HG02981 (cell line): ENCODE measurements around the gene FAM9C.
"Not testable (repeated sequence)": the region's sequence is repeated elsewhere in the genome, so short reads cannot be mapped to it uniquely, and the experiment has no call there.

ENCODE experiments used
- ATAC-seq: cut with Tn5 transposase; IDR thresholded peaks from one replicate; pipeline ENCODE4 v1.9.1; 2021; ENCODE audit warnings: mild to moderate bottlenecking, moderate library complexity; ENCODE audit not compliant: unreplicated experiment

FAM9C gene

GRCh38 chrX:13043938-13044337 is 482 bp downstream of the FAM9C start:
- ATAC-seq, result no peak

- no peak for ATAC-seq
These were observed 1.3 kb downstream of the FAM9C start for GRCh38 chrX:13043138-13043537.

- ATAC-seq, result no peak
These were observed 7.5 kb downstream of the FAM9C start for GRCh38 chrX:13036896-13037295.

GRCh38 chrX:13033193-13033592 is 11.2 kb downstream of the FAM9C start:
- no peak for ATAC-seq

- no peak for ATAC-seq
These were observed 14.3 kb downstream of the FAM9C start for GRCh38 chrX:13029887-13030771.

- ATAC-seq, result no peak
These were observed 14.9 kb downstream of the FAM9C start for GRCh38 chrX:13029637-13029886.

GRCh38 chrX:13028871-13029636 is 15.4 kb downstream of the FAM9C start:
- ATAC-seq, result no peak

- no peak for ATAC-seq
These were observed 17.4 kb downstream of the FAM9C start for GRCh38 chrX:13026877-13027652.

- ATAC-seq, result no peak
These were observed 19.4 kb downstream of the FAM9C start for GRCh38 chrX:13024986-13025385.

GRCh38 chrX:13023979-13024378 is 20.4 kb downstream of the FAM9C start:
- no peak for ATAC-seq

GRCh38 chrX:13023567-13023966 is 20.9 kb downstream of the FAM9C start:
- ATAC-seq, result no peak

GRCh38 chrX:13022926-13023325 is 21.5 kb downstream of the FAM9C start:
- no peak for ATAC-seq

GRCh38 chrX:13016731-13017130 is 27.7 kb downstream of the FAM9C start:
- ATAC-seq, result not testable (repeated sequence)

- ATAC-seq, result no peak
These were observed 28.7 kb downstream of the FAM9C start for GRCh38 chrX:13015536-13016236.

- peak; percentile 18 for ATAC-seq
These were observed 30.0 kb downstream of the FAM9C start for GRCh38 chrX:13014111-13015096.

GRCh38 chrX:13013363-13014110 is 30.9 kb downstream of the FAM9C start:
- ATAC-seq, result peak; percentile 85

- ATAC-seq, result no peak
These were observed 33.9 kb downstream of the FAM9C start for GRCh38 chrX:13010546-13010945.

GRCh38 chrX:13009844-13010243 is 34.6 kb downstream of the FAM9C start:
- no peak for ATAC-seq

- no peak for ATAC-seq
These were observed 35.1 kb downstream of the FAM9C start for GRCh38 chrX:13009273-13009672.
